ENCODE data around the gene NUBPL.
"Not testable (repeated sequence)": the region's sequence is repeated elsewhere in the genome, so short reads cannot be mapped to it uniquely, and the experiment has no call there.

The NUBPL gene

GRCh38 chr14:31611778-31612433 lies 50.7 kb downstream of the NUBPL start:
- H3K4me2 ChIP-seq (ENCODE audit: low read depth, low read length): no peak overlapping the region
- H3K4me1 ChIP-seq (ENCODE audit: low read length): no peaks in the 10 kb centered on the region
- TF ChIP-seq EZH2 (optimal IDR thresholded peaks at IDR 0.05; ENCODE audit: low read depth, low read length): no peak
- H3K27me3 ChIP-seq (replicated peaks; ENCODE audit: insufficient read depth, low read length): no peaks in the 10 kb centered on the region
- H3K9me2 ChIP-seq (replicated peaks; ENCODE audit: insufficient read depth, low read length): no peaks in the 10 kb centered on the region
- no peaks in the 10 kb centered on the region for H4K20me1 ChIP-seq (ENCODE audit: insufficient read depth, low read length)
- no peaks in the 10 kb centered on the region for H3F3A ChIP-seq (ENCODE audit: insufficient read depth, low read length)
- no peaks in the 10 kb centered on the region for H3K36me3 ChIP-seq (replicated peaks; ENCODE audit: insufficient read depth, low read length)
- no peak overlapping the region for H3K27ac ChIP-seq (ENCODE audit: low read length)
- H3K79me2 ChIP-seq (ENCODE audit: low read length): no peaks in the 10 kb centered on the region
- no peak overlapping the region for H3K4me3 ChIP-seq (ENCODE audit: low read length)
- H3K9me3 ChIP-seq (replicated peaks; ENCODE audit: insufficient read depth, low read length): no peaks in the 10 kb centered on the region
- H3K9ac ChIP-seq (ENCODE audit: low read length): no peak overlapping the region
- no peak overlapping the region for H2AFZ ChIP-seq (ENCODE audit: low read length)
- no peak for DNase-seq

GRCh38 chr14:31613188-31613587 lies 52.0 kb downstream of the NUBPL start:
- TF ChIP-seq CTCF (IDR thresholded peaks at IDR 0.05; ENCODE audit: low read length): no peak
- TF ChIP-seq EZH2phosphoT487 (IDR thresholded peaks at IDR 0.05; ENCODE audit: low read length): no peak
- TF ChIP-seq EZH2 (optimal IDR thresholded peaks at IDR 0.05; ENCODE audit: low read depth, low read length): no peak
- H3K4me1 ChIP-seq (ENCODE audit: low read length): no peaks in the 10 kb centered on the region
- no peaks in the 10 kb centered on the region for H3K9me2 ChIP-seq (replicated peaks; ENCODE audit: insufficient read depth, low read length)
- H3K9me3 ChIP-seq (replicated peaks; ENCODE audit: insufficient read depth, low read length): no peaks in the 10 kb centered on the region
- H3K27me3 ChIP-seq (replicated peaks; ENCODE audit: insufficient read depth, low read length): no peaks in the 10 kb centered on the region
- no peaks in the 10 kb centered on the region for H3K79me2 ChIP-seq (ENCODE audit: low read length)
- no peak overlapping the region for H3K9ac ChIP-seq (ENCODE audit: low read length)
- H3F3A ChIP-seq (ENCODE audit: insufficient read depth, low read length): no peaks in the 10 kb centered on the region
- no peaks in the 10 kb centered on the region for H3K36me3 ChIP-seq (replicated peaks; ENCODE audit: insufficient read depth, low read length)
- H3K4me2 ChIP-seq (ENCODE audit: low read depth, low read length): no peak overlapping the region
- no peak overlapping the region for H3K4me3 ChIP-seq (ENCODE audit: low read length)
- H3K27ac ChIP-seq (ENCODE audit: low read length): no peak overlapping the region
- H2AFZ ChIP-seq (ENCODE audit: low read length): no peak overlapping the region
- no peaks in the 10 kb centered on the region for H4K20me1 ChIP-seq (ENCODE audit: insufficient read depth, low read length)
- DNase-seq: no peak

- not testable (repeated sequence) for H3F3A ChIP-seq (ENCODE audit: insufficient read depth, low read length); H2AFZ ChIP-seq (ENCODE audit: low read length)
These were observed 57.7 kb downstream of the NUBPL start for GRCh38 chr14:31618884-31619283.

GRCh38 chr14:31619440-31619839 lies 58.2 kb downstream of the NUBPL start:
- H3K9ac ChIP-seq (ENCODE audit: low read length): no peak overlapping the region
- no peaks in the 10 kb centered on the region for H4K20me1 ChIP-seq (ENCODE audit: insufficient read depth, low read length)
- H3K9me2 ChIP-seq (replicated peaks; ENCODE audit: insufficient read depth, low read length): no peaks in the 10 kb centered on the region
- H3K4me3 ChIP-seq (ENCODE audit: low read length): no peak overlapping the region
- no peaks in the 10 kb centered on the region for H3K36me3 ChIP-seq (replicated peaks; ENCODE audit: insufficient read depth, low read length)
- H3K4me2 ChIP-seq (ENCODE audit: low read depth, low read length): no peak overlapping the region
- H3K9me3 ChIP-seq (replicated peaks; ENCODE audit: insufficient read depth, low read length): no peaks in the 10 kb centered on the region
- no peaks in the 10 kb centered on the region for H3K79me2 ChIP-seq (ENCODE audit: low read length)
- no peaks in the 10 kb centered on the region for H3F3A ChIP-seq (ENCODE audit: insufficient read depth, low read length)
- H3K27me3 ChIP-seq (replicated peaks; ENCODE audit: insufficient read depth, low read length): no peaks in the 10 kb centered on the region
- no peak for TF ChIP-seq EZH2 (optimal IDR thresholded peaks at IDR 0.05; ENCODE audit: low read depth, low read length)
- no peak for TF ChIP-seq EZH2phosphoT487 (IDR thresholded peaks at IDR 0.05; ENCODE audit: low read length)
- TF ChIP-seq CTCF (IDR thresholded peaks at IDR 0.05; ENCODE audit: low read length): no peak
- no peak overlapping the region for H3K27ac ChIP-seq (ENCODE audit: low read length)
- DNase-seq: no peak
- no peaks in the 10 kb centered on the region for H3K4me1 ChIP-seq (ENCODE audit: low read length)
- no peak overlapping the region for H2AFZ ChIP-seq (ENCODE audit: low read length)

More at GRCh38 chr14:31618884-31619283, 57.7 kb downstream of the NUBPL start:
- not testable (repeated sequence) for H3K79me2 ChIP-seq (ENCODE audit: low read length); DNase-seq; H3K4me2 ChIP-seq (ENCODE audit: low read depth, low read length); H3K27me3 ChIP-seq (replicated peaks; ENCODE audit: insufficient read depth, low read length); H4K20me1 ChIP-seq (ENCODE audit: insufficient read depth, low read length); H3K36me3 ChIP-seq (replicated peaks; ENCODE audit: insufficient read depth, low read length); H3K27ac ChIP-seq (ENCODE audit: low read length); H3K4me1 ChIP-seq (ENCODE audit: low read length); H3K9ac ChIP-seq (ENCODE audit: low read length); H3K9me2 ChIP-seq (replicated peaks; ENCODE audit: insufficient read depth, low read length); H3K4me3 ChIP-seq (ENCODE audit: low read length); H3K9me3 ChIP-seq (replicated peaks; ENCODE audit: insufficient read depth, low read length)

- not testable (repeated sequence) for H3K9me3 ChIP-seq (replicated peaks; ENCODE audit: insufficient read depth, low read length); H3K4me2 ChIP-seq (ENCODE audit: low read depth, low read length); H3K79me2 ChIP-seq (ENCODE audit: low read length); DNase-seq; H3K9me2 ChIP-seq (replicated peaks; ENCODE audit: insufficient read depth, low read length); H3K27me3 ChIP-seq (replicated peaks; ENCODE audit: insufficient read depth, low read length); H3K9ac ChIP-seq (ENCODE audit: low read length); H3K4me1 ChIP-seq (ENCODE audit: low read length); H2AFZ ChIP-seq (ENCODE audit: low read length); H3F3A ChIP-seq (ENCODE audit: insufficient read depth, low read length); H3K27ac ChIP-seq (ENCODE audit: low read length); H3K36me3 ChIP-seq (replicated peaks; ENCODE audit: insufficient read depth, low read length); H4K20me1 ChIP-seq (ENCODE audit: insufficient read depth, low read length); H3K4me3 ChIP-seq (ENCODE audit: low read length)
These were observed 59.7 kb downstream of the NUBPL start for GRCh38 chr14:31620898-31621297.

All from MM.1S (cell line).